ENCODE results near the gene SVOP.
A peak's percentile ranks its signal among the peaks of the same experiment; 100 is the strongest.

The SVOP gene

GRCh38 chr12:108980831-108981618 lies 39.8 kb downstream of the SVOP start:
- H3K27me3 ChIP-seq (ENCODE audit: insufficient read depth, low read length, poor library complexity): peaks cover 10% of the 10 kb centered on the region
- H4K20me1 ChIP-seq (ENCODE audit: insufficient read depth, low read length): no peaks in the 10 kb centered on the region
- TF ChIP-seq EZH2 (IDR thresholded peaks at IDR 0.05; ENCODE audit: borderline replicate concordance, low read depth, low read length, severe bottlenecking) (no peak), CTCF (IDR thresholded peaks at IDR 0.05; ENCODE audit: borderline replicate concordance, extremely low read depth, low read length, poor library complexity, severe bottlenecking) (no peak)
- no peak overlapping the region for H3K27ac ChIP-seq (ENCODE audit: low read length)
- ATAC-seq (ENCODE audit: insufficient read depth, low read depth) (no peak), DNase-seq (no peak)
- no peak overlapping the region for H3K4me2 ChIP-seq (ENCODE audit: insufficient read depth, low read length)
- no peak overlapping the region for H3K4me3 ChIP-seq (ENCODE audit: low read depth in 1 of 2, low read length in 2 of 2)
- no peaks in the 10 kb centered on the region for H3K36me3 ChIP-seq (ENCODE audit: insufficient read depth, low read length)
- no peak overlapping the region for H3K9ac ChIP-seq (ENCODE audit: low read depth, low read length)
- no peaks in the 10 kb centered on the region for H3K79me2 ChIP-seq (ENCODE audit: insufficient read depth, low read length)
- no peak overlapping the region for H2AFZ ChIP-seq (ENCODE audit: low read depth, low read length)
- no peaks in the 10 kb centered on the region for H3K4me1 ChIP-seq (ENCODE audit: insufficient read depth, low read length)
- no peaks in the 10 kb centered on the region for H3K9me3 ChIP-seq (ENCODE audit: insufficient read depth, low read length, severe bottlenecking)

GRCh38 chr12:108977360-108977759 lies 43.5 kb downstream of the SVOP start:
- Histone ChIP-seq H3K27me3 (ENCODE audit: insufficient read depth, low read length, poor library complexity) (peaks cover 11% of the 10 kb centered on the region), H3K27ac (ENCODE audit: low read length) (no peak overlapping the region)
- no peak for ATAC-seq (ENCODE audit: insufficient read depth, low read depth)

GRCh38 chr12:108975024-108975593 lies 45.8 kb downstream of the SVOP start:
- no peak for DNase-seq
- H4K20me1 ChIP-seq (ENCODE audit: insufficient read depth, low read length): no peaks in the 10 kb centered on the region
- no peaks in the 10 kb centered on the region for H3K36me3 ChIP-seq (ENCODE audit: insufficient read depth, low read length)
- H3K4me3 ChIP-seq (ENCODE audit: low read depth in 1 of 2, low read length in 2 of 2): no peak overlapping the region
- no peak overlapping the region for H3K27ac ChIP-seq (ENCODE audit: low read length)
- H3K9me3 ChIP-seq (ENCODE audit: insufficient read depth, low read length, severe bottlenecking): no peaks in the 10 kb centered on the region
- TF ChIP-seq CTCF (IDR thresholded peaks at IDR 0.05; ENCODE audit: borderline replicate concordance, extremely low read depth, low read length, poor library complexity, severe bottlenecking) (no peak), EZH2 (IDR thresholded peaks at IDR 0.05; ENCODE audit: borderline replicate concordance, low read depth, low read length, severe bottlenecking) (no peak)
- H3K4me2 ChIP-seq (ENCODE audit: insufficient read depth, low read length): no peak overlapping the region
- H2AFZ ChIP-seq (ENCODE audit: low read depth, low read length): no peak overlapping the region
- no peaks in the 10 kb centered on the region for H3K79me2 ChIP-seq (ENCODE audit: insufficient read depth, low read length)
- peaks cover 11% of the 10 kb centered on the region for H3K27me3 ChIP-seq (ENCODE audit: insufficient read depth, low read length, poor library complexity)
- 0 out of 3 replicates have a peak, but pooled peaks have one; percentile 45 for ATAC-seq (ENCODE audit: insufficient read depth, low read depth)
- no peaks in the 10 kb centered on the region for H3K4me1 ChIP-seq (ENCODE audit: insufficient read depth, low read length)
- no peak overlapping the region for H3K9ac ChIP-seq (ENCODE audit: low read depth, low read length)

More at GRCh38 chr12:108977360-108977759, 43.5 kb downstream of the SVOP start:
- Histone ChIP-seq H4K20me1 (ENCODE audit: insufficient read depth, low read length) (no peaks in the 10 kb centered on the region), H2AFZ (ENCODE audit: low read depth, low read length) (no peak overlapping the region), H3K4me3 (ENCODE audit: low read depth in 1 of 2, low read length in 2 of 2) (no peak overlapping the region), H3K9me3 (ENCODE audit: insufficient read depth, low read length, severe bottlenecking) (no peaks in the 10 kb centered on the region), H3K4me1 (ENCODE audit: insufficient read depth, low read length) (no peaks in the 10 kb centered on the region), H3K79me2 (ENCODE audit: insufficient read depth, low read length) (no peaks in the 10 kb centered on the region), H3K4me2 (ENCODE audit: insufficient read depth, low read length) (no peak overlapping the region), H3K9ac (ENCODE audit: low read depth, low read length) (no peak overlapping the region), H3K36me3 (ENCODE audit: insufficient read depth, low read length) (no peaks in the 10 kb centered on the region)
- DNase-seq: no peak
- no peak for TF ChIP-seq EZH2 (IDR thresholded peaks at IDR 0.05; ENCODE audit: borderline replicate concordance, low read depth, low read length, severe bottlenecking)
- no peak for TF ChIP-seq CTCF (IDR thresholded peaks at IDR 0.05; ENCODE audit: borderline replicate concordance, extremely low read depth, low read length, poor library complexity, severe bottlenecking)

All from DND-41 (cell line).